ENCODE measurements around the gene HOXA11. TPM values are rescaled to one million over a fixed set of nuclear protein-coding genes. Genes with fewer than 3 reads are reported as not detected.
A peak's percentile ranks its signal among the peaks of the same experiment; 100 is the strongest.

HOXA11 gene
- total and polyA plus RNA-seq, 11 donors = not detected

GRCh38 chr7:27182285-27182841 is 2.7 kb downstream of the HOXA11 start:
- Histone ChIP-seq H3K27ac (peak overlapping the region in 1 of 12 donors; percentile 91), H3K4me3 (no peak overlapping the region)
- ATAC-seq = no peak

GRCh38 chr7:27181795-27182275 is 3.2 kb downstream of the HOXA11 start:
- 37 to 57% (median 44%) methylated on average over 3 to 4 of the region's 4 CpGs for WGBS, 4 donors
- TF ChIP-seq CTCF (IDR thresholded peaks at IDR 0.05) (no peak), POLR2A (IDR thresholded peaks at IDR 0.05) (no peak)
- no peak for ATAC-seq

More at GRCh38 chr7:27182285-27182841, 2.7 kb downstream of the HOXA11 start:
- peaks cover 85 to 100% (median 100%) of the 10 kb centered on the region in 9 donors for H3K27me3 ChIP-seq
- H3K9me3 ChIP-seq = no peaks in the 10 kb centered on the region
- 19 to 25% (median 22%) methylated on average over 3 to 4 of the region's 4 CpGs for WGBS, 4 donors
- peaks cover 0 to 41% (median 26%) of the 10 kb centered on the region in 12 donors for H3K4me1 ChIP-seq
- no peak for TF ChIP-seq POLR2A (IDR thresholded peaks at IDR 0.05)
- no peak for TF ChIP-seq CTCF (IDR thresholded peaks at IDR 0.05)
- intact Hi-C loops (cut with DNase I) = no loop called here
- no peaks in the 10 kb centered on the region for H3K36me3 ChIP-seq
- no peak for DNase-seq

GRCh38 chr7:27180431-27181420 is 4.3 kb downstream of the HOXA11 start:
- Histone ChIP-seq H3K9me3 (no peaks in the 10 kb centered on the region), H3K27ac (peak overlapping the region in 1 of 12 donors; percentile 91), H3K4me3 (no peak overlapping the region), H3K36me3 (no peaks in the 10 kb centered on the region), H3K4me1 (peaks cover 0 to 38% (median 26%) of the 10 kb centered on the region in 12 donors), H3K27me3 (peaks cover 85 to 100% (median 100%) of the 10 kb centered on the region in 9 donors)
- no peak for TF ChIP-seq POLR2A (IDR thresholded peaks at IDR 0.05)
- TF ChIP-seq CTCF (IDR thresholded peaks at IDR 0.05) = no peak
- 40 to 56% (median 40%) methylated on average over 8 to 12 of the region's 12 CpGs for WGBS, 4 donors
- intact Hi-C loops (cut with DNase I) = no loop called here
- DNase-seq = peak in 1 of 5 donors; percentile 57
- no peak for ATAC-seq

More at GRCh38 chr7:27181795-27182275, 3.2 kb downstream of the HOXA11 start:
- no peak for DNase-seq
- Histone ChIP-seq H3K4me1 (peaks cover 0 to 40% (median 26%) of the 10 kb centered on the region in 12 donors), H3K9me3 (no peaks in the 10 kb centered on the region), H3K36me3 (no peaks in the 10 kb centered on the region), H3K4me3 (no peak overlapping the region), H3K27ac (peak overlapping the region in 1 of 12 donors; percentile 91), H3K27me3 (peaks cover 85 to 100% (median 100%) of the 10 kb centered on the region in 9 donors)
- intact Hi-C loops (cut with DNase I) = no loop called here

Measured in heart left ventricle (tissue), 16 donors.